ENCODE measurements around the gene GNPTAB. TPM values are rescaled to one million over a fixed set of nuclear protein-coding genes. Genes with fewer than 3 reads are reported as not detected.

GNPTAB gene
- total and polyA plus RNA-seq, 12 donors: 7.6 to 31.3 (median 15.9) TPM

GRCh38 chr12:101785671-101786070 is 45.1 kb downstream of the GNPTAB start:
- H3K4me1 ChIP-seq (replicated peaks in 1 of 2): no peaks in the 10 kb centered on the region
- H3K27me3 ChIP-seq: no peaks in the 10 kb centered on the region
- H3K36me3 ChIP-seq (replicated peaks in 1 of 2): no peaks in the 10 kb centered on the region
- intact Hi-C loops (cut with DNase I): no loop called here
- H3K4me3 ChIP-seq: no peak overlapping the region
- 95 to 100% (median 97%) methylated on average over 1 of the region's 1 CpG for WGBS, 4 donors
- TF ChIP-seq CTCF (IDR thresholded peaks at IDR 0.05) (no peak), POLR2A (IDR thresholded peaks at IDR 0.05) (no peak)
- DNase-seq: no peak
- H3K9me3 ChIP-seq (replicated peaks in 1 of 3): no peaks in the 10 kb centered on the region
- H3K27ac ChIP-seq: no peak overlapping the region

- TF ChIP-seq POLR2A (IDR thresholded peaks at IDR 0.05): no peak
- TF ChIP-seq CTCF (IDR thresholded peaks at IDR 0.05): no peak
- H3K4me1 ChIP-seq (replicated peaks in 1 of 2): no peaks in the 10 kb centered on the region
- intact Hi-C loops (cut with DNase I): loop anchor here in 1 of 2 donors (5.0 kb wide), 1 partner anchor 38 kb away; no protein-coding TSS in a partner anchor
Measured at GRCh38 chr12:101784376-101784775, 46.4 kb downstream of the GNPTAB start.

GRCh38 chr12:101783838-101784237 is 46.9 kb downstream of the GNPTAB start:
- no peaks in the 10 kb centered on the region for H3K9me3 ChIP-seq (replicated peaks in 1 of 3)
- H3K4me1 ChIP-seq (replicated peaks in 1 of 2): no peaks in the 10 kb centered on the region
- no peak overlapping the region for H3K4me3 ChIP-seq
- no peak overlapping the region for H3K27ac ChIP-seq
- no peaks in the 10 kb centered on the region for H3K27me3 ChIP-seq
- H3K36me3 ChIP-seq (replicated peaks in 1 of 2): no peaks in the 10 kb centered on the region
- intact Hi-C loops (cut with DNase I): loop anchor here in 1 of 2 donors (5.0 kb wide), 1 partner anchor 38 kb away; no protein-coding TSS in a partner anchor
- TF ChIP-seq POLR2A (IDR thresholded peaks at IDR 0.05): no peak
- WGBS, 4 donors: 91 to 100% (median 92%) methylated on average over 2 of the region's 2 CpGs
- no peak for DNase-seq

More at GRCh38 chr12:101784376-101784775, 46.4 kb downstream of the GNPTAB start:
- no peak for DNase-seq
- Histone ChIP-seq H3K36me3 (replicated peaks in 1 of 2) (no peaks in the 10 kb centered on the region), H3K9me3 (replicated peaks in 1 of 3) (no peaks in the 10 kb centered on the region), H3K4me3 (no peak overlapping the region), H3K27ac (no peak overlapping the region), H3K27me3 (no peaks in the 10 kb centered on the region)
- WGBS, 4 donors: 92 to 100% (median 95%) methylated on average over 1 of the region's 1 CpG

- no peaks in the 10 kb centered on the region for H3K4me1 ChIP-seq (replicated peaks in 1 of 2)
- H3K4me3 ChIP-seq: no peak overlapping the region
- 54 to 74% (median 65%) methylated on average over 2 of the region's 2 CpGs for WGBS, 4 donors
- H3K27ac ChIP-seq: no peak overlapping the region
- no peaks in the 10 kb centered on the region for H3K27me3 ChIP-seq
- H3K36me3 ChIP-seq (replicated peaks in 1 of 2): no peaks in the 10 kb centered on the region
- no peaks in the 10 kb centered on the region for H3K9me3 ChIP-seq (replicated peaks in 1 of 3)
- no peak for TF ChIP-seq CTCF (IDR thresholded peaks at IDR 0.05)
- TF ChIP-seq POLR2A (IDR thresholded peaks at IDR 0.05): no peak
- DNase-seq: no peak
- intact Hi-C loops (cut with DNase I): loop anchor here in 1 of 2 donors (5.0 kb wide), 1 partner anchor 39 kb away; no protein-coding TSS in a partner anchor
Measured at GRCh38 chr12:101783150-101783549, 47.6 kb downstream of the GNPTAB start.

GRCh38 chr12:101782273-101782731 is 48.5 kb downstream of the GNPTAB start:
- DNase-seq: no peak
- intact Hi-C loops (cut with DNase I): loop anchor here in 1 of 2 donors (5.0 kb wide), 1 partner anchor 40 kb away; no protein-coding TSS in a partner anchor
- H3K4me3 ChIP-seq: no peak overlapping the region
- TF ChIP-seq POLR2A (IDR thresholded peaks at IDR 0.05): no peak
- H3K4me1 ChIP-seq (replicated peaks in 1 of 2): no peaks in the 10 kb centered on the region
- no peaks in the 10 kb centered on the region for H3K36me3 ChIP-seq (replicated peaks in 1 of 2)
- H3K27ac ChIP-seq: no peak overlapping the region
- H3K9me3 ChIP-seq (replicated peaks in 1 of 3): no peaks in the 10 kb centered on the region
- WGBS, 4 donors: 82 to 90% (median 83%) methylated on average over 3 of the region's 3 CpGs
- no peaks in the 10 kb centered on the region for H3K27me3 ChIP-seq
